ENCODE data around the gene RDM1. TPM values are rescaled to one million over a fixed set of nuclear protein-coding genes. Genes with fewer than 3 reads are reported as not detected.

The RDM1 gene
- polyA plus RNA-seq, 1 experiment = 0.17 TPM

GRCh38 chr17:35923609-35924114 is 6.9 kb downstream of the RDM1 start:
- H3K36me3 ChIP-seq (ENCODE audit: control insufficient read depth, insufficient read depth, low read length) = no peaks in the 10 kb centered on the region
- CTCF ChIA-PET = no interaction called here
- POLR2A ChIA-PET = no interaction called here
- no peaks in the 10 kb centered on the region for H3K27me3 ChIP-seq (ENCODE audit: control insufficient read depth, insufficient read depth, low read length)
- TF ChIP-seq CTCF (IDR thresholded peaks at IDR 0.05; ENCODE audit: insufficient read depth, low read depth, low read length) = no peak
- DNase-seq (ENCODE audit: low read depth) = no peak
- no peak overlapping the region for H3K4me3 ChIP-seq (ENCODE audit: low read depth, low read length)

GRCh38 chr17:35920229-35920628 is 10.3 kb downstream of the RDM1 start:
- ChIA-PET CTCF (no interaction called here), POLR2A (no interaction called here)
- Histone ChIP-seq H3K4me3 (ENCODE audit: low read depth, low read length) (no peak overlapping the region), H3K27me3 (ENCODE audit: control insufficient read depth, insufficient read depth, low read length) (no peaks in the 10 kb centered on the region), H3K36me3 (ENCODE audit: control insufficient read depth, insufficient read depth, low read length) (no peaks in the 10 kb centered on the region)
- no peak for DNase-seq (ENCODE audit: low read depth)
- TF ChIP-seq CTCF (IDR thresholded peaks at IDR 0.05; ENCODE audit: insufficient read depth, low read depth, low read length) = no peak

GRCh38 chr17:35918665-35919064 is 11.9 kb downstream of the RDM1 start:
- CTCF ChIA-PET = no interaction called here
- POLR2A ChIA-PET = no interaction called here
- TF ChIP-seq CTCF (IDR thresholded peaks at IDR 0.05; ENCODE audit: insufficient read depth, low read depth, low read length) = no peak
- no peaks in the 10 kb centered on the region; the same call in 1 of the 2 replicates for H3K27me3 ChIP-seq (ENCODE audit: control insufficient read depth, insufficient read depth, low read length)
- no peak overlapping the region for H3K4me3 ChIP-seq (ENCODE audit: low read depth, low read length)
- no peaks in the 10 kb centered on the region for H3K36me3 ChIP-seq (ENCODE audit: control insufficient read depth, insufficient read depth, low read length)
- DNase-seq (ENCODE audit: low read depth) = no peak

- ChIA-PET CTCF (interaction anchor here (1.2 kb wide), 1 partner anchor 231 kb away, joined by 6 read pairs; no protein-coding TSS in a partner anchor), POLR2A (no interaction called here)
- Histone ChIP-seq H3K4me3 (ENCODE audit: low read depth, low read length) (no peak overlapping the region), H3K27me3 (ENCODE audit: control insufficient read depth, insufficient read depth, low read length) (no peaks in the 10 kb centered on the region; the same call in 1 of the 2 replicates), H3K36me3 (ENCODE audit: control insufficient read depth, insufficient read depth, low read length) (no peaks in the 10 kb centered on the region)
- no peak for TF ChIP-seq CTCF (IDR thresholded peaks at IDR 0.05; ENCODE audit: insufficient read depth, low read depth, low read length)
- no peak for DNase-seq (ENCODE audit: low read depth)
Measured at GRCh38 chr17:35917519-35918213, 12.9 kb downstream of the RDM1 start.

GRCh38 chr17:35915153-35915964 is 15.2 kb downstream of the RDM1 start:
- no peak for TF ChIP-seq CTCF (IDR thresholded peaks at IDR 0.05; ENCODE audit: insufficient read depth, low read depth, low read length)
- no peak overlapping the region for H3K4me3 ChIP-seq (ENCODE audit: low read depth, low read length)

More at GRCh38 chr17:35915153-35915964, 15.2 kb downstream of the RDM1 start:
- DNase-seq (ENCODE audit: low read depth) = no peak
- Histone ChIP-seq H3K27me3 (ENCODE audit: control insufficient read depth, insufficient read depth, low read length) (no peaks in the 10 kb centered on the region; the same call in none of the 2 replicates), H3K36me3 (ENCODE audit: control insufficient read depth, insufficient read depth, low read length) (no peaks in the 10 kb centered on the region)
- ChIA-PET CTCF (interaction anchor here (0.6 kb wide), 1 partner anchor 15 kb away, joined by 3 read pairs; no protein-coding TSS in a partner anchor), POLR2A (no interaction called here)

All from BJ (cell line).